ENCODE measurements around the gene IL17RD.

DNA sequence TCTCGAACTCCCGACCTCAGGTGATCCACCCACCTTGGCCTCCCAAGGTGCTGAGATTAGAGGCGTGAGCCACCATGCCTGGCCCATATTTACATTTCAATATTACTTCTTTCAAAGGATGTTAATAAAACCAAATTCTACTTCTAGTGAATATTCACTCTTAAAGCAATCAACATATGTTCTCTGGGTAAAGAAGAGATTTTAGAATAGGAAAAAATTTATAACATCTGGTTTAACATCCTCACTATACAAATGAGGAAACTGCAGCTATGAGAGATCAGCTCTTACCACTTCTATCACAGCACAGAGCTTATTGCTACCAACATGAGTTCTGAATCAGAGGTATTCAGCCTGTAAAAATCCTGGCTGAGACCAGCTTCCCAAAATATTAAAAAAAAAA lies 48.7 kb downstream of the IL17RD start:
- TF ChIP-seq POLR2A (IDR thresholded peaks at IDR 0.05; ENCODE audit: low read length), result no peak
- no peak for TF ChIP-seq GATA1 (IDR thresholded peaks at IDR 0.05; ENCODE audit: low read depth, low read length)

Data from erythroblast (primary cell).